H1 (cell line): ENCODE results near the gene NPPA. TPM values are rescaled to one million over a fixed set of nuclear protein-coding genes. Genes with fewer than 3 reads are reported as not detected.

Experiments used
- CTCF ChIA-PET: fragments of 300-600 bp; sonication (Branson Sonifier 250); formaldehyde crosslinking; loops from one replicate; lab custom pipeline; 2021; ENCODE audit not compliant: partially characterized antibody; lab: Charles Lee
- POLR2A ChIA-PET: fragments of 300-600 bp; sonication (Branson Sonifier 250); formaldehyde crosslinking; loops from one replicate; lab custom pipeline; 2021; ENCODE audit warnings: inconsistent platforms; ENCODE audit not compliant: partially characterized antibody; lab: Charles Lee
- DNase-seq, 2 experiments: peaks; one replicate each; pipeline versions ENCODE4 v3.0.0 to v3.0.0-alpha.2; 2010 to 2022; ENCODE audit warnings: low spot score in 2 of 2, low read depth in 1 of 2, mixed read lengths in 1 of 2
- FAIRE-seq: peaks from 2 replicates; lab custom pipeline; 2011; peaks lifted over from hg19 to GRCh38; lab: Jason Lieb, UNC
- H2AFZ ChIP-seq: 2 replicates; pipeline ENCODE4 v1.8.1; 2012; ENCODE audit warnings: low read length, inconsistent platforms
- H2AK5ac ChIP-seq: 2 replicates; pipeline ENCODE4 v1.6.1; 2013; ENCODE audit warnings: low read depth, low read length
- H2BK120ac ChIP-seq: replicated peaks from 2 replicates; pipeline ENCODE3; 2013; ENCODE audit warnings: low read depth, low read length, inconsistent platforms
- H2BK12ac ChIP-seq: 2 replicates; pipeline ENCODE4 v1.6.1; 2013; ENCODE audit warnings: low read depth, low read length
- H2BK15ac ChIP-seq: 2 replicates; pipeline ENCODE4 v1.6.1; 2013; ENCODE audit warnings: low read length
- H2BK20ac ChIP-seq: 2 replicates; pipeline ENCODE4 v1.6.1; 2013; ENCODE audit warnings: low read length
- H2BK5ac ChIP-seq: 2 replicates; pipeline ENCODE4 v1.6.1; 2013; ENCODE audit warnings: low read depth, low read length
- H3K14ac ChIP-seq: 2 replicates; pipeline ENCODE4 v1.6.1; 2013; ENCODE audit warnings: inconsistent platforms; ENCODE audit not compliant: insufficient read length
- H3K18ac ChIP-seq: 2 replicates; pipeline ENCODE4 v1.6.1; 2013; ENCODE audit warnings: low read length; ENCODE audit errors: extremely low read depth
- H3K23ac ChIP-seq: 2 replicates; pipeline ENCODE4 v1.6.1; 2013; ENCODE audit warnings: inconsistent platforms; ENCODE audit not compliant: insufficient read length
- H3K23me2 ChIP-seq: 2 replicates; pipeline ENCODE4 v1.6.1; 2013; ENCODE audit warnings: low read depth, low read length
- H3K27ac ChIP-seq: 2 replicates; pipeline ENCODE4 v1.6.1; 2011; ENCODE audit warnings: low read depth, low read length, inconsistent platforms
- H3K27me3 ChIP-seq, 4 experiments: replicated peaks in 1 of 4; 1 replicate in 1 of 4; 2 replicates in 3 of 4; pipeline versions ENCODE4 v1.6.1 to v1.8.1; 2011 to 2013; ENCODE audit warnings: low read length in 3 of 4, mild to moderate bottlenecking in 3 of 4, inconsistent platforms in 2 of 4, mixed read lengths in 2 of 4, moderate library complexity in 1 of 4; ENCODE audit not compliant: control insufficient read depth in 3 of 4, insufficient read depth in 3 of 4; ENCODE audit errors: extremely low read depth in 1 of 4
- H3K36me3 ChIP-seq, 4 experiments: 2 replicates each; pipeline versions ENCODE4 v1.6.1 to v1.8.1; 2011 to 2013; ENCODE audit warnings: mild to moderate bottlenecking in 4 of 4, low read length in 3 of 4, moderate library complexity in 2 of 4, control low read depth in 1 of 4, inconsistent platforms in 1 of 4; ENCODE audit not compliant: insufficient read depth in 4 of 4, control insufficient read depth in 2 of 4
- H3K4ac ChIP-seq: replicated peaks from 2 replicates; pipeline ENCODE3; 2013; ENCODE audit warnings: low read length, low read depth, mixed read lengths, inconsistent platforms; ENCODE audit not compliant: insufficient read length
- H3K4me1 ChIP-seq, 4 experiments: replicated peaks in 1 of 4; 1 replicate in 1 of 4; 2 replicates in 3 of 4; pipeline versions ENCODE4 v1.6.1 to v1.8.1; 2011 to 2013; ENCODE audit warnings: low read length in 3 of 4, inconsistent platforms in 2 of 4, mixed read lengths in 1 of 4; ENCODE audit not compliant: insufficient read depth in 4 of 4, control insufficient read depth in 3 of 4
- H3K4me2 ChIP-seq, 2 experiments: 2 replicates each; pipeline versions ENCODE4 v1.6.1 to v1.8.1; 2011 to 2013; ENCODE audit warnings: low read depth in 2 of 2, low read length in 2 of 2, control low read depth in 1 of 2, inconsistent platforms in 1 of 2, mild to moderate bottlenecking in 1 of 2; ENCODE audit not compliant: insufficient read depth in 1 of 2
- H3K4me3 ChIP-seq, 4 experiments: fragments of 200-600, 300-600 bp in 1 of 4; sonication (generic), shearing (Covaris generic), sonication (Bioruptor Twin) in 1 of 4; 2 replicates each; pipeline versions ENCODE4 v1.5.1 to v1.8.1; 2011 to 2016; ENCODE audit warnings: low read length in 4 of 4, low read depth in 3 of 4, control low read depth in 2 of 4, inconsistent platforms in 2 of 4, mild to moderate bottlenecking in 2 of 4, mixed read lengths in 1 of 4, moderate library complexity in 1 of 4; ENCODE audit not compliant: insufficient read depth in 2 of 4; ENCODE audit errors: extremely low read depth in 1 of 4
- H3K56ac ChIP-seq: replicated peaks from 2 replicates; pipeline ENCODE3; 2013; ENCODE audit warnings: low read depth, mild to moderate bottlenecking, mixed read lengths, low read length, inconsistent platforms; ENCODE audit not compliant: insufficient read length
- H3K79me1 ChIP-seq: 2 replicates; pipeline ENCODE4 v1.6.1; 2013; ENCODE audit warnings: low read depth, low read length, control low read depth
- H3K79me2 ChIP-seq, 2 experiments: 2 replicates each; pipeline versions ENCODE4 v1.6.1 to v1.8.1; 2012 to 2013; ENCODE audit warnings: low read length in 2 of 2, mild to moderate bottlenecking in 2 of 2, inconsistent platforms in 1 of 2; ENCODE audit not compliant: insufficient read depth in 2 of 2, control insufficient read depth in 1 of 2
- H3K9ac ChIP-seq, 4 experiments: replicated peaks in 1 of 4; 1 replicate in 1 of 4; 2 replicates in 3 of 4; pipeline versions ENCODE4 v1.6.1 to v1.8.1; 2011 to 2013; ENCODE audit warnings: low read depth in 3 of 4, low read length in 3 of 4, control low read depth in 2 of 4, mild to moderate bottlenecking in 2 of 4, moderate library complexity in 2 of 4, inconsistent platforms in 1 of 4; ENCODE audit errors: extremely low read depth in 1 of 4
- H3K9me3 ChIP-seq, 2 experiments: 2 replicates each; pipeline versions ENCODE4 v1.6.1 to v1.8.1; 2012 to 2013; ENCODE audit warnings: mild to moderate bottlenecking in 2 of 2, moderate library complexity in 2 of 2, control low read depth in 1 of 2, inconsistent platforms in 1 of 2, low read depth in 1 of 2, low read length in 1 of 2, mixed read lengths in 1 of 2; ENCODE audit not compliant: insufficient read depth in 2 of 2
- H4K20me1 ChIP-seq, 2 experiments: replicated peaks in 1 of 2; 2 replicates each; pipeline versions ENCODE3 to v1.8.1; 2011 to 2013; ENCODE audit warnings: inconsistent platforms in 2 of 2, low read length in 2 of 2, mild to moderate bottlenecking in 1 of 2; ENCODE audit not compliant: insufficient read depth in 2 of 2, control insufficient read depth in 1 of 2
- H4K5ac ChIP-seq: 2 replicates; pipeline ENCODE4 v1.6.1; 2013; ENCODE audit warnings: low read length, low read depth, mixed read lengths, inconsistent platforms; ENCODE audit not compliant: insufficient read length
- H4K8ac ChIP-seq: 2 replicates; pipeline ENCODE4 v1.8.0; 2013; ENCODE audit warnings: mild to moderate bottlenecking, moderate library complexity, low read length, inconsistent platforms; ENCODE audit not compliant: insufficient read depth; ENCODE audit errors: extremely low read depth
- H4K91ac ChIP-seq: replicated peaks from 2 replicates; pipeline ENCODE3; 2013; ENCODE audit warnings: low read length, mixed read lengths, inconsistent platforms; ENCODE audit not compliant: insufficient read length
- WGBS, 2 experiments: shearing (Covaris generic) in 1 of 2; methylation state at CpG; one replicate each; pipeline versions ENCODE4 v1.1.6 to v1.1.7; 2013 to 2015; ENCODE audit warnings: low lambda C conversion rate in 2 of 2, mixed read lengths in 2 of 2, inconsistent platforms in 1 of 2, low coverage in 1 of 2, missing lambda C conversion rate in 1 of 2; ENCODE audit not compliant: insufficient replicate concordance in 2 of 2, insufficient coverage in 1 of 2, insufficient read length in 1 of 2; ENCODE audit errors: extremely low coverage in 1 of 2, missing lambda C conversion rate in 1 of 2; 5-methylcytosine and 5-hydroxymethylcytosine counted together
- polyA plus RNA-seq, 7 experiments: library from polyadenylated mRNA; depleted of rRNA in 3 of 7; stranded (reverse) in 5 of 7; unstranded in 2 of 7; fragments of >200 nt in 5 of 7; fragments of 200-250 nt in 2 of 7; gene quantifications; 1 replicate in 5 of 7; 2 replicates in 1 of 7; 4 replicates in 1 of 7; pipeline versions ENCODE4 v1.2.1 to v1.2.3, GENCODE V29; 2011 to 2013; ENCODE audit warnings: missing spikeins in 2 of 7, mixed read lengths in 2 of 7
- total RNA-seq: library from RNA; stranded (reverse); fragmentation: NEBNext Ultra II Directional; extraction: Animal tissue kit (Norgen Biotek cat#: 25700); gene quantifications from 2 replicates; pipeline ENCODE4 v1.2.1, GENCODE V29; 2021

NPPA gene
- total and polyA plus RNA-seq, 2 of the 8 experiments (the other 6 are each of a cell fraction or from before 2014, with no cell fraction given): not detected

- ChIA-PET CTCF (interaction anchor here (0.6 to 4.9 kb wide), 22 partner anchors 10 to 658 kb away, joined by 3 to 67 read pairs (median 6); no protein-coding TSS in a partner anchor), POLR2A (interaction anchor here (1.3 to 3.6 kb wide), 3 partner anchors 17 to 34 kb away, joined by 3 to 40 read pairs (median 6); no protein-coding TSS in a partner anchor)
- Histone ChIP-seq H3K4me3 (no peak overlapping the region), H3K23me2 (peaks cover 5% of the 10 kb centered on the region; the same call in 1 of the 2 replicates), H3K9ac (no peak overlapping the region), H2AK5ac (no peak overlapping the region), H3K36me3 (no peaks in the 10 kb centered on the region), H3K18ac (no peak overlapping the region), H4K91ac (no peak overlapping the region), H2BK15ac (no peak overlapping the region), H4K5ac (no peak overlapping the region), H2BK120ac (no peak overlapping the region), H2BK12ac (no peak overlapping the region), H2AFZ (no peak overlapping the region), H2BK5ac (no peak overlapping the region), H3K4ac (no peak overlapping the region), H4K8ac (no peak overlapping the region; the same call in 1 of the 2 replicates), H3K79me2 (no peaks in the 10 kb centered on the region), H4K20me1 (no peaks in the 10 kb centered on the region), H2BK20ac (no peak overlapping the region), H3K79me1 (no peaks in the 10 kb centered on the region; the same call in 1 of the 2 replicates), H3K14ac (no peak overlapping the region), H3K27ac (no peak overlapping the region), H3K4me2 (no peak overlapping the region), H3K27me3 (no peaks in the 10 kb centered on the region), H3K9me3 (no peaks in the 10 kb centered on the region), H3K4me1 (peaks cover 0 to 3% (median 0%) of the 10 kb centered on the region in 4 experiments; a peak in 2 of 7 replicates), H3K56ac (no peak overlapping the region), H3K23ac (no peak overlapping the region)
- no peak for DNase-seq
- WGBS, 2 experiments: 80% methylated on average over 6 of the region's 6 CpGs; no CpG with 5 or more reads in 1 of the 2 experiments
- no peak for FAIRE-seq
Observed at GRCh38 chr1:11891433-11892186, 44.0 kb upstream of the NPPA start.
